Glutamatergic neuron (in vitro differentiated cells): Measurements from ENCODE around the gene SYCP3. TPM values are rescaled to one million over a fixed set of nuclear protein-coding genes. Genes with fewer than 3 reads are reported as not detected.
A peak's percentile ranks its signal among the peaks of the same experiment; 100 is the strongest.

Experiments used
- DNase-seq: peaks from one replicate; pipeline ENCODE4 v3.0.0; 2022
- H3K27ac Mint-ChIP-seq: one replicate; pipeline ENCODE4 v1.8.0; 2020; ENCODE audit warnings: mild to moderate bottlenecking, mixed read lengths, inconsistent platforms; ENCODE audit not compliant: unreplicated experiment
- H3K27me3 Mint-ChIP-seq: one replicate; pipeline ENCODE4 v1.8.0; 2020; ENCODE audit warnings: mild to moderate bottlenecking, moderate library complexity, mixed read lengths, inconsistent platforms; ENCODE audit not compliant: unreplicated experiment
- H3K36me3 Mint-ChIP-seq: one replicate; pipeline ENCODE4 v1.8.0; 2020; ENCODE audit warnings: mild to moderate bottlenecking, mixed read lengths, inconsistent platforms; ENCODE audit not compliant: unreplicated experiment
- H3K4me1 Mint-ChIP-seq: one replicate; pipeline ENCODE4 v1.8.0; 2020; ENCODE audit warnings: mild to moderate bottlenecking, low read depth, mixed read lengths, inconsistent platforms; ENCODE audit not compliant: unreplicated experiment
- H3K4me3 Mint-ChIP-seq: one replicate; pipeline ENCODE4 v1.8.0; 2020; ENCODE audit warnings: mild to moderate bottlenecking, mixed read lengths, inconsistent platforms; ENCODE audit not compliant: unreplicated experiment
- H3K9me3 Mint-ChIP-seq: one replicate; pipeline ENCODE4 v1.8.0; 2020; ENCODE audit warnings: mild to moderate bottlenecking, moderate library complexity, mixed read lengths, inconsistent platforms; ENCODE audit not compliant: unreplicated experiment
- total RNA-seq: library from RNA; stranded (reverse); fragmentation: NEBNext Ultra II Directional; extraction: Animal tissue kit (Norgen Biotek cat#: 25700); gene quantifications from one replicate; pipeline ENCODE4 v1.2.1, GENCODE V29; 2021; ENCODE audit not compliant: unreplicated experiment
- TF ChIP-seq, protein P1 (sequence below): fragments of 200-600 bp; sonication (generic); IDR thresholded peaks from one replicate; pipeline ENCODE4 v1.5.0; 2021; ENCODE audit not compliant: partially characterized antibody, unreplicated experiment

The SYCP3 gene
- total RNA-seq, 1 donor from 2014 or later = not detected

DNA sequence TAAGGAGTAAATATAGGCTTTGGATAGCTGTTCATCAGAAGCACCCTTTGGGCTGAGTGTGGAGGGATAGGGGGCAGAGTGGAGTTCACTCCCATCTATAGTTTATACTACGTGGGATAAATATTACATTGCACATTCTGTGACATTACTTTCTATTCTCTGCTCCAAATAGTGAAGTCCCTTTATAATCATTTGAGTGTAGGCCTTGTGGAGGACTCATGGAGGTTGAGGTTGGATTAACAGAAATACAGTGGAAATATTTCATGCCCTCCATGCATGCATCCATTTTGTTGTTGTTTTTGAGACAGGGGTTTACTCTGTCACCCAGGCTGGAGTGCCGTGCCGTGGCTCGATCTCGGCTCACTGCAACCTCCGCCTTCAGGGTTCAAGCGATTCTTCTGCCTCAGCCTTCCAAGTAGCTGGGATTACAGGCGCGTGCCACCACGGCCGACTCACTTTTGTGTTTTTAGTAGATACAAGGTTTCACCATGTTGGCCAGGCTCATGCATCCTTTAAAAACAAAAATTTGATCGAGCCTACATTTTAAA lies 40.4 kb downstream of the SYCP3 start:
- no peaks in the 10 kb centered on the region for H3K36me3 Mint-ChIP-seq
- DNase-seq = no peak
- H3K27me3 Mint-ChIP-seq = peaks cover 6% of the 10 kb centered on the region
- H3K4me3 Mint-ChIP-seq = peak overlapping the region; percentile 90
- peaks cover 9% of the 10 kb centered on the region for H3K4me1 Mint-ChIP-seq
- TF ChIP-seq, protein P1, sequence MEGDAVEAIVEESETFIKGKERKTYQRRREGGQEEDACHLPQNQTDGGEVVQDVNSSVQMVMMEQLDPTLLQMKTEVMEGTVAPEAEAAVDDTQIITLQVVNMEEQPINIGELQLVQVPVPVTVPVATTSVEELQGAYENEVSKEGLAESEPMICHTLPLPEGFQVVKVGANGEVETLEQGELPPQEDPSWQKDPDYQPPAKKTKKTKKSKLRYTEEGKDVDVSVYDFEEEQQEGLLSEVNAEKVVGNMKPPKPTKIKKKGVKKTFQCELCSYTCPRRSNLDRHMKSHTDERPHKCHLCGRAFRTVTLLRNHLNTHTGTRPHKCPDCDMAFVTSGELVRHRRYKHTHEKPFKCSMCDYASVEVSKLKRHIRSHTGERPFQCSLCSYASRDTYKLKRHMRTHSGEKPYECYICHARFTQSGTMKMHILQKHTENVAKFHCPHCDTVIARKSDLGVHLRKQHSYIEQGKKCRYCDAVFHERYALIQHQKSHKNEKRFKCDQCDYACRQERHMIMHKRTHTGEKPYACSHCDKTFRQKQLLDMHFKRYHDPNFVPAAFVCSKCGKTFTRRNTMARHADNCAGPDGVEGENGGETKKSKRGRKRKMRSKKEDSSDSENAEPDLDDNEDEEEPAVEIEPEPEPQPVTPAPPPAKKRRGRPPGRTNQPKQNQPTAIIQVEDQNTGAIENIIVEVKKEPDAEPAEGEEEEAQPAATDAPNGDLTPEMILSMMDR = no peak
- H3K9me3 Mint-ChIP-seq = peaks cover 9% of the 10 kb centered on the region
- H3K27ac Mint-ChIP-seq = no peak overlapping the region

DNA sequence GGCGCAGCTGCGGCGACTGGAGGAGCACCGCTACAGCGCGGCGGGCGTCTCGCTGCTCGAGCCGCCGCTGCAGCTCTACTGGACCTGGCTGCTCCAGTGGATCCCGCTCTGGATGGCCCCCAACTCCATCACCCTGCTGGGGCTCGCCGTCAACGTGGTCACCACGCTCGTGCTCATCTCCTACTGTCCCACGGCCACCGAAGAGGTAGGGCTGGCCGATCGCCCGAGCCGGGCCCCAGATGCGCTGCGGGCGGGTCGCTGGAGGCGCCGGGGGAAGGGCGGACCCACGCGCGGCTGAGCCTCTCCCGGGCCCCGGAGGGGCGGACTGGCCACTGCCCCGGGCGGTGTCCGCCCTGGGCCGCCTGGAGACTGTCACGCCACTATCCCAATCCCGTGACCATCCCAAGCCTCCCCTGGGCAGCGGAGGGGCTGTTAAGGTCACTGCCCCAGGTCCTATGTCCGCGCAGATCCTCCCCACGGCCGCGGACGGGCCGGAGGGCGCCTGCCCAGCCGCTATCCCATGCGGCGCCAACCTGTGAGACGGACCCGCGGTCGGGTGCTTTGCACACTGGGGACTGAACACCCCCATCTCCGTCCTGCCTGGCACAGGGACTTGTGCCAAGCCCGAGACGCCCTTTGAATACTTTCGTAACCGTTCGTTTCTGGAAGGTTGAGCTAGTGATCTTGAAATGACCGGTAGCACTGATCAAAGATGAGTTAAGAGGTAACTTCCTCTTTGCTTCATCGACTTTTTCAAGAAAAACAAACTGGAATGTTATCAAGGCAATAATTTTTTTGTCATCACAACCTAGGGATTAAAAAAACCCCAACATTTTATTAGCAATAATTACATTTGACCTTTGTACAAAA lies 41.1 kb downstream of the SYCP3 start:
- no peaks in the 10 kb centered on the region for H3K36me3 Mint-ChIP-seq
- H3K9me3 Mint-ChIP-seq = peaks cover 9% of the 10 kb centered on the region
- peaks cover 6% of the 10 kb centered on the region for H3K27me3 Mint-ChIP-seq
- H3K4me3 Mint-ChIP-seq = peak overlapping the region; percentile 90
- H3K27ac Mint-ChIP-seq = no peak overlapping the region
- peaks cover 9% of the 10 kb centered on the region for H3K4me1 Mint-ChIP-seq
- TF ChIP-seq, protein P1 = no peak
- no peak for DNase-seq

DNA sequence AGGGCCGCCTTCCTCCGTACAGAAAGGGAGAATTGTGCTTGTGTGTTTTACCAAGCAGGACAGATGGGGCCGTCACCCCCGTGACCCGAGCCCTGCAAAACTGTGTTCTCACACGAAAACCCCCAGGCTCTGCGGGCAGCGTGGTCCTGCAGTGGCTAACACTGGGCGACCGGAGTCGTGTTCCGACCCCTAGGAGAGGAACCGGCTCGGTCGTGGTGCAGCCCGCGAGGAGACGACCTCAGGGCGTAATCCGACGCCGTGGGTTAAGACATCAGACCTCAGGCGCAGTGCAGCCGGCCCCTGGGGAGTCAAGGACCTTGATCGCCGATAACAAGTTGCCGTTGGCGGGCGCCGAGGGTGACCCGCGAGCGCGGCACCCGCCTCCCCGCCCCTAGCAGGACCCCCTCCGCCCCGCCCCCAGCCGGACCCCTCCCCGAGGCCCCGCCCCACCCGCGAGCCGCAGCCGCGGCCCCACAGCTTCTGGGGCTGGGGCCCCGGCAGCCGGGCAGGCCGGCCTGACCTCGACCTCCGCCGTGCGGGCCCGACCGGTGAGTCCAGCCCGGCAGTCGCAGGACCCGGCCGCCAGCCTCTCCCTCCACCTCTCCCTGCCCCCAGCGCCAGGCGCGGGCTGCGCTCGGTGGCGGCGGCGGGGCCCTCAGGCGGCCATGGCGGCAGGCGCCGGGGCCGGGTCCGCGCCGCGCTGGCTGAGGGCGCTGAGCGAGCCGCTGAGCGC lies 41.9 kb downstream of the SYCP3 start, which contains the start of gene CHPT1:
Gene CHPT1 (plus strand): TSS at position 444 of the 733 bp plus-strand sequence. CDS start 222 bp downstream, at position 666.
- H3K4me1 Mint-ChIP-seq = peaks cover 9% of the 10 kb centered on the region

DNA sequence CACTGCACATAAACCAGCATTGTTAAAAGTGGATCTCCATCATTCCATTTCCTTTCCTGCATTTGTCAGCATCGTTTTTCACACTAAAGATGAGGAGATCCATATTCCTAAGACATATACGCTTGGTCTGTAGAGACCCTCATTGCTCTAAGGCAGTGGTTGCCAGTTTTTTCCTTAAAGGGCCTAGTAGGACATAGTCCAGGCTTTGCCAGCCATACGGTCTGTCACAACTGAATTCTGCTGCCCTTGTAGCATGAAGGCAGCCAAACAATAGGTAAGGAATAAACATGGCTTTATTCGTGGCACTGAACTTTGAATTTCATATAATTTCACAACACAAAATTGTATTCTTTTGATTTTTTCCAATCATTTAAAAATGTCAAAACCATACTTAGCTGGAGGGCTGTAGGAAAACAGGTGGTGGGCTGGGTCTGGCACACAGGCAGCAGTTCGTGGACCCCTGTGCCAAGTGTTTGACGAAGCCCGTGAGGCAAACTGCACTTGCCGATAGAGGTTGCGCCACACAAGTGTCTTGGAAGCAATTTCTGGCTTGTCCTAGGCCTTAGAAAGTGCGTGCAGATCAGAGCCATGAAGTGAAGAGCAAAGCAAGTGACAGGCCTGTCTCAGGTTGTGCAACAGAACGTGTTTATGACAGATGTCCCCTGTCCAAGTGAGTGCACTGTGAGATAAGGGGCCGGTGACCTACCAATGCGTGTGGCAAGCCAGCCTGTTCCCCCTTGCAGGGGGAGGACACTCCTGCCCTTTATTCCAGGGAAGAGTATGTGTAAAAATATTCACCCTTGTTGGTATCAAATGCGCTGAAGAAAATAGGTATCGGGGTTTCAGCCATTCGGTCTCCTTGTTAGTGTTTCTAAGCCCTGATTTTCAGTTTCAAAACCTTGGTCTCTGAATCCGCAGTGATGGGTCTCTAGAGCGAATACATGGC lies 42.7 kb downstream of the SYCP3 start:
- Mint-ChIP-seq H3K9me3 (peaks cover 9% of the 10 kb centered on the region), H3K4me1 (peaks cover 9% of the 10 kb centered on the region), H3K36me3 (no peaks in the 10 kb centered on the region), H3K4me3 (peak overlapping the region; percentile 91), H3K27me3 (peaks cover 7% of the 10 kb centered on the region), H3K27ac (peak overlapping the region; percentile 88)
- no peak for DNase-seq
- TF ChIP-seq, protein P1 = no peak

More for the DNA sequence above, 41.9 kb downstream of the SYCP3 start, which contains the start of gene CHPT1:
- Mint-ChIP-seq H3K9me3 (peaks cover 9% of the 10 kb centered on the region), H3K27me3 (peaks cover 6% of the 10 kb centered on the region), H3K4me3 (peak within 1 kb of the TSS; percentile 91), H3K36me3 (no peaks in the 10 kb centered on the region), H3K27ac (peak within 1 kb of the TSS; percentile 88)
- TF ChIP-seq, protein P1 = no peak
- peak; percentile 84 for DNase-seq
